Measurements from ENCODE around the gene TPSAB1. TPM values are rescaled to one million over a fixed set of nuclear protein-coding genes. Genes with fewer than 3 reads are reported as not detected.
"Not testable (repeated sequence)": the region's sequence is repeated elsewhere in the genome, so short reads cannot be mapped to it uniquely, and the experiment has no call there.

The TPSAB1 gene
- total and polyA plus RNA-seq, 12 donors: 0.11 to 4.8 (median 0.93) TPM; not detected in 3

GRCh38 chr16:1245452-1246020 is 5.0 kb downstream of the TPSAB1 start:
- intact Hi-C loops (cut with DNase I): no loop called here
- H3K9me3 ChIP-seq (replicated peaks in 1 of 3): no peaks in the 10 kb centered on the region
- no peaks in the 10 kb centered on the region for H3K27me3 ChIP-seq
- no peak for DNase-seq
- no peaks in the 10 kb centered on the region for H3K36me3 ChIP-seq (replicated peaks in 1 of 2)
- 46 to 65% (median 57%) methylated on average over 9 to 22 of the region's 22 CpGs for WGBS, 4 donors
- H3K4me1 ChIP-seq (replicated peaks in 1 of 2): no peaks in the 10 kb centered on the region
- H3K4me3 ChIP-seq: no peak overlapping the region
- TF ChIP-seq CTCF (IDR thresholded peaks at IDR 0.05) (no peak), POLR2A (IDR thresholded peaks at IDR 0.05) (no peak)
- H3K27ac ChIP-seq: no peak overlapping the region

GRCh38 chr16:1247903-1248537 is 7.5 kb downstream of the TPSAB1 start:
- DNase-seq; H3K27ac ChIP-seq; H3K9me3 ChIP-seq (replicated peaks in 1 of 3); H3K4me3 ChIP-seq; H3K36me3 ChIP-seq (replicated peaks in 1 of 2); H3K4me1 ChIP-seq (replicated peaks in 1 of 2); intact Hi-C loops (cut with DNase I); H3K27me3 ChIP-seq: not testable (repeated sequence)
- 80 to 87% (median 85%) methylated on average over 9 to 14 of the region's 14 CpGs for WGBS, 4 donors

GRCh38 chr16:1249031-1249755 is 8.7 kb downstream of the TPSAB1 start:
- WGBS, 4 donors: 80 to 81% methylated on average over 4 to 5 of the region's 43 CpGs; no CpG with 5 or more reads in 2 of the 4 donors
- H3K4me3 ChIP-seq; H3K36me3 ChIP-seq (replicated peaks in 1 of 2); H3K27me3 ChIP-seq; H3K27ac ChIP-seq; DNase-seq; H3K4me1 ChIP-seq (replicated peaks in 1 of 2); H3K9me3 ChIP-seq (replicated peaks in 1 of 3); intact Hi-C loops (cut with DNase I): not testable (repeated sequence)

- H3K4me3 ChIP-seq; H3K27me3 ChIP-seq; intact Hi-C loops (cut with DNase I); H3K36me3 ChIP-seq (replicated peaks in 1 of 2); H3K27ac ChIP-seq; DNase-seq; H3K4me1 ChIP-seq (replicated peaks in 1 of 2); H3K9me3 ChIP-seq (replicated peaks in 1 of 3): not testable (repeated sequence)
- WGBS, 4 donors: no CpG with 5 or more reads among the region's 47 CpGs
Measured at GRCh38 chr16:1253701-1254364, 13.3 kb downstream of the TPSAB1 start.

- H3K4me1 ChIP-seq (replicated peaks in 1 of 2); H3K4me3 ChIP-seq; DNase-seq; H3K9me3 ChIP-seq (replicated peaks in 1 of 3); intact Hi-C loops (cut with DNase I); H3K36me3 ChIP-seq (replicated peaks in 1 of 2); H3K27ac ChIP-seq: not testable (repeated sequence)
- H3K27me3 ChIP-seq: peaks cover 10% of the 10 kb centered on the region
- WGBS, 4 donors: 83 to 86% methylated on average over 3 of the region's 3 CpGs; no CpG with 5 or more reads in 2 of the 4 donors
Measured at GRCh38 chr16:1254821-1255220, 14.3 kb downstream of the TPSAB1 start.

GRCh38 chr16:1255276-1256122 is 15.0 kb downstream of the TPSAB1 start, which contains the start of gene TPSD1:
Gene TPSD1, plus strand, starts transcription at chr16:1256069. Its CDS starts 212 bp downstream, at chr16:1256281.
- H3K36me3 ChIP-seq (replicated peaks in 1 of 2); DNase-seq; H3K4me1 ChIP-seq (replicated peaks in 1 of 2); H3K9me3 ChIP-seq (replicated peaks in 1 of 3); H3K4me3 ChIP-seq; intact Hi-C loops (cut with DNase I); H3K27ac ChIP-seq: not testable (repeated sequence)
- peaks cover 16% of the 10 kb centered on the region for H3K27me3 ChIP-seq
- WGBS, 4 donors: 65 to 74% (median 69%) methylated on average over 11 to 25 of the region's 26 CpGs

GRCh38 chr16:1256296-1256873 is 15.9 kb downstream of the TPSAB1 start:
- H3K4me3 ChIP-seq; H3K27ac ChIP-seq; intact Hi-C loops (cut with DNase I); H3K9me3 ChIP-seq (replicated peaks in 1 of 3); H3K36me3 ChIP-seq (replicated peaks in 1 of 2); DNase-seq; H3K4me1 ChIP-seq (replicated peaks in 1 of 2): not testable (repeated sequence)
- peaks cover 16% of the 10 kb centered on the region for H3K27me3 ChIP-seq
- 79 to 84% (median 83%) methylated on average over 14 to 23 of the region's 23 CpGs; no CpG with 5 or more reads in 1 of the 4 donors for WGBS, 4 donors
